ENCODE data around the gene MFN1.

GRCh38 chr3:179402963-179403362 lies 55.5 kb downstream of the MFN1 start:
- TF ChIP-seq, protein P1, sequence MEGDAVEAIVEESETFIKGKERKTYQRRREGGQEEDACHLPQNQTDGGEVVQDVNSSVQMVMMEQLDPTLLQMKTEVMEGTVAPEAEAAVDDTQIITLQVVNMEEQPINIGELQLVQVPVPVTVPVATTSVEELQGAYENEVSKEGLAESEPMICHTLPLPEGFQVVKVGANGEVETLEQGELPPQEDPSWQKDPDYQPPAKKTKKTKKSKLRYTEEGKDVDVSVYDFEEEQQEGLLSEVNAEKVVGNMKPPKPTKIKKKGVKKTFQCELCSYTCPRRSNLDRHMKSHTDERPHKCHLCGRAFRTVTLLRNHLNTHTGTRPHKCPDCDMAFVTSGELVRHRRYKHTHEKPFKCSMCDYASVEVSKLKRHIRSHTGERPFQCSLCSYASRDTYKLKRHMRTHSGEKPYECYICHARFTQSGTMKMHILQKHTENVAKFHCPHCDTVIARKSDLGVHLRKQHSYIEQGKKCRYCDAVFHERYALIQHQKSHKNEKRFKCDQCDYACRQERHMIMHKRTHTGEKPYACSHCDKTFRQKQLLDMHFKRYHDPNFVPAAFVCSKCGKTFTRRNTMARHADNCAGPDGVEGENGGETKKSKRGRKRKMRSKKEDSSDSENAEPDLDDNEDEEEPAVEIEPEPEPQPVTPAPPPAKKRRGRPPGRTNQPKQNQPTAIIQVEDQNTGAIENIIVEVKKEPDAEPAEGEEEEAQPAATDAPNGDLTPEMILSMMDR (IDR thresholded peaks at IDR 0.05; ENCODE audit: low read length) = no peak
- no peak for TF ChIP-seq EZH2phosphoT487 (IDR thresholded peaks at IDR 0.05; ENCODE audit: low read length)
- no peak for TF ChIP-seq EZH2 (optimal IDR thresholded peaks at IDR 0.05; ENCODE audit: low read depth, low read length)
